DND-41 (cell line): Measurements from ENCODE around the gene TSPAN5.

Source experiments
- ATAC-seq: fragments of 200-7000 bp; cut with Tn5 transposase; 3 replicates; pipeline ENCODE4 v1.9.1; 2021; ENCODE audit warnings: low read depth; ENCODE audit not compliant: insufficient read depth
- DNase-seq: peaks from one replicate; pipeline ENCODE4 v3.0.0-alpha.2; 2020
- H2AFZ ChIP-seq: 2 replicates; pipeline ENCODE4 v1.6.0; 2012; ENCODE audit warnings: low read depth, low read length
- H3K27ac ChIP-seq: 2 replicates; pipeline ENCODE4 v1.5.1; 2012; ENCODE audit warnings: low read length, inconsistent platforms
- H3K27me3 ChIP-seq: fragments of 200-600 bp; sonication (generic); 2 replicates; pipeline ENCODE4 v1.6.0; 2012; ENCODE audit warnings: low read length, mild to moderate bottlenecking, inconsistent platforms; ENCODE audit not compliant: insufficient read depth, poor library complexity
- H3K36me3 ChIP-seq: 2 replicates; pipeline ENCODE4 v1.5.1; 2012; ENCODE audit warnings: low read length, inconsistent platforms; ENCODE audit not compliant: insufficient read depth
- H3K4me1 ChIP-seq: 2 replicates; pipeline ENCODE4 v1.5.1; 2012; ENCODE audit warnings: mild to moderate bottlenecking, low read length; ENCODE audit not compliant: insufficient read depth
- H3K4me2 ChIP-seq: 2 replicates; pipeline ENCODE4 v1.6.0; 2012; ENCODE audit warnings: mild to moderate bottlenecking, moderate library complexity, low read length, inconsistent platforms; ENCODE audit not compliant: insufficient read depth
- H3K4me3 ChIP-seq, 2 experiments: fragments of 200-600 bp in 1 of 2; shearing (Covaris generic) in 1 of 2; 2 replicates each; pipeline ENCODE4 v1.5.1; 2012 to 2016; ENCODE audit warnings: inconsistent platforms in 2 of 2, low read length in 2 of 2, mild to moderate bottlenecking in 2 of 2, low read depth in 1 of 2, moderate library complexity in 1 of 2
- H3K79me2 ChIP-seq: 2 replicates; pipeline ENCODE4 v1.6.0; 2012; ENCODE audit warnings: low read length, inconsistent platforms; ENCODE audit not compliant: insufficient read depth
- H3K9ac ChIP-seq: 2 replicates; pipeline ENCODE4 v1.6.0; 2012; ENCODE audit warnings: low read depth, mild to moderate bottlenecking, inconsistent platforms, low read length, moderate library complexity
- H3K9me3 ChIP-seq: 2 replicates; pipeline ENCODE4 v1.5.1; 2012; ENCODE audit warnings: low read length, moderate library complexity, mild to moderate bottlenecking, inconsistent platforms; ENCODE audit not compliant: insufficient read depth, severe bottlenecking
- H4K20me1 ChIP-seq: 2 replicates; pipeline ENCODE4 v1.6.0; 2012; ENCODE audit warnings: low read length; ENCODE audit not compliant: insufficient read depth
- EZH2 ChIP-seq: IDR thresholded peaks from 3 replicates; pipeline ENCODE4 v1.6.1; 2012; ENCODE audit warnings: borderline replicate concordance, low read depth, mild to moderate bottlenecking, moderate library complexity, low read length, inconsistent platforms; ENCODE audit not compliant: severe bottlenecking
- TF ChIP-seq, protein P1 (sequence below): IDR thresholded peaks from 2 replicates; pipeline ENCODE4 v1.5.1; 2012; ENCODE audit warnings: borderline replicate concordance, low read length, moderate library complexity, mild to moderate bottlenecking; ENCODE audit not compliant: poor library complexity, severe bottlenecking; ENCODE audit errors: extremely low read depth

TSPAN5 gene

DNA sequence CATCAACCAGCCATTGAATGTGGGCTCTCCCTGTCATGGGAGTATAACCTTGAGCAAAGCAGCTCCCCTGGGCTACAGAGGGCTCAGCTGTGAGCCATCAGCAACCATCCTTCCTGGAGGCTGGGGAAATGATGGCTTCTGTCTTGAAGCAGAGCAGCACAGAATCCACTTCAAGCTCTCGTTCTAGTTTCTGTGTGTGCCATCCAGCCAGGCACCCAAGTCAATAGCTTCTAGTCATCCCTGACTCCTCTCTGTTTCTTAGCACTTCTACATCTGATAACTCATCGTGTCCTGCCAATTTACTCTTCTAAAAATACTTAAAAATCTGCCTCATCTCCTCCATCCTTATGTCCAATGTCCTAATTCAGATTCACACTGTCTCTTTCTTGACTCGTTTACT, 42.2 kb upstream of the TSPAN5 start:
- DNase-seq = no peak
- no peak overlapping the region for H3K27ac ChIP-seq
- H3K9me3 ChIP-seq = peaks cover 21% of the 10 kb centered on the region
- H3K4me3 ChIP-seq = no peak overlapping the region
- no peaks in the 10 kb centered on the region for H3K79me2 ChIP-seq
- TF ChIP-seq, protein P1, sequence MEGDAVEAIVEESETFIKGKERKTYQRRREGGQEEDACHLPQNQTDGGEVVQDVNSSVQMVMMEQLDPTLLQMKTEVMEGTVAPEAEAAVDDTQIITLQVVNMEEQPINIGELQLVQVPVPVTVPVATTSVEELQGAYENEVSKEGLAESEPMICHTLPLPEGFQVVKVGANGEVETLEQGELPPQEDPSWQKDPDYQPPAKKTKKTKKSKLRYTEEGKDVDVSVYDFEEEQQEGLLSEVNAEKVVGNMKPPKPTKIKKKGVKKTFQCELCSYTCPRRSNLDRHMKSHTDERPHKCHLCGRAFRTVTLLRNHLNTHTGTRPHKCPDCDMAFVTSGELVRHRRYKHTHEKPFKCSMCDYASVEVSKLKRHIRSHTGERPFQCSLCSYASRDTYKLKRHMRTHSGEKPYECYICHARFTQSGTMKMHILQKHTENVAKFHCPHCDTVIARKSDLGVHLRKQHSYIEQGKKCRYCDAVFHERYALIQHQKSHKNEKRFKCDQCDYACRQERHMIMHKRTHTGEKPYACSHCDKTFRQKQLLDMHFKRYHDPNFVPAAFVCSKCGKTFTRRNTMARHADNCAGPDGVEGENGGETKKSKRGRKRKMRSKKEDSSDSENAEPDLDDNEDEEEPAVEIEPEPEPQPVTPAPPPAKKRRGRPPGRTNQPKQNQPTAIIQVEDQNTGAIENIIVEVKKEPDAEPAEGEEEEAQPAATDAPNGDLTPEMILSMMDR = no peak
- TF ChIP-seq EZH2 = no peak
- no peak overlapping the region for H2AFZ ChIP-seq
- H3K9ac ChIP-seq = no peak overlapping the region
- ATAC-seq = no peak
- H3K4me2 ChIP-seq = no peak overlapping the region
- H4K20me1 ChIP-seq = no peaks in the 10 kb centered on the region
- H3K27me3 ChIP-seq = no peaks in the 10 kb centered on the region
- H3K4me1 ChIP-seq = 0 out of 2 replicates have a peak, but pooled peaks cover 2% of the 10 kb centered on the region
- no peaks in the 10 kb centered on the region for H3K36me3 ChIP-seq

DNA sequence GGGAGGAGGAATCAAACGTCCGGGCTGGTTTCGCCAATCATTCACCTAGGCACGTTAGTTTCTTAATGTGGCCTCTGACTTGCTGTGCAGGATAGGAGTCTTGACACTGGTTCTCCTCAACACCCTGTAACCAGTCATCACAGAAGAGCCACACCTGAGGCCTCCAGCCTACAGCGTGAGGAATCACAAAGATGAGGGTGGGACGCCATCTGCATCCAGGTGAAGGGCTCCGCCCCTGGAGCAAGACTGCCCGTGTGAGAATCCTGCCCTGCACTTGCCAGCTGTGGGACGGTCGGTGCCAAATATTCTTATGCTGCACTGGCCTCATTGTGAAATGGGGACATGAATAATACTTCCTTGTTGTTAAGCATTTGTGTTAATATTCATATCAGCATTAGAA, 35.7 kb upstream of the TSPAN5 start:
- Histone ChIP-seq H2AFZ (no peak overlapping the region), H3K4me2 (no peak overlapping the region), H3K9me3 (peaks cover 8% of the 10 kb centered on the region), H3K9ac (no peak overlapping the region), H3K4me1 (peaks cover 14% of the 10 kb centered on the region), H4K20me1 (no peaks in the 10 kb centered on the region), H3K79me2 (no peaks in the 10 kb centered on the region), H3K27me3 (no peaks in the 10 kb centered on the region), H3K27ac (no peak overlapping the region), H3K36me3 (no peaks in the 10 kb centered on the region), H3K4me3 (no peak overlapping the region)
- DNase-seq (no peak), ATAC-seq (no peak)
- TF ChIP-seq EZH2 = no peak
- TF ChIP-seq, protein P1 = no peak

DNA sequence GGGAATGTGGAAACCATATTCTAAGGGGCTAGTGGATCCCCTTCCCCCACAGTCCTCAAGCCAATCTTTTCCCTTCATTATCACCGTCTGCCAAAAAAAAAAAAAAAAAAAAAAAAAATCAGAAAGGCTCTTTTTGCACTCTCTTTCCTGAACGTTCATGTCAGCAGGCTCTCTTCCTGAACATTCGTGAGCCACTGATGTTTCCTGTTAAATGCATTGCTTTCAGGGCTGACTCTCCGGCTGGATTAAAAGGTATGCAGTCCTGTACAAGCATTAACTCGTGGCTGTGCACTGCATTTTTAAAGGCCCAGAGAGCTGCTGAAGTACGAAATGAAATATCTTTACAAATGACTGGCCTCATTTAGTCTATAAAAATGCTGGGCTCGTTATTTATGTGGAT, 34.0 kb upstream of the TSPAN5 start:
- no peak for ATAC-seq

DNA sequence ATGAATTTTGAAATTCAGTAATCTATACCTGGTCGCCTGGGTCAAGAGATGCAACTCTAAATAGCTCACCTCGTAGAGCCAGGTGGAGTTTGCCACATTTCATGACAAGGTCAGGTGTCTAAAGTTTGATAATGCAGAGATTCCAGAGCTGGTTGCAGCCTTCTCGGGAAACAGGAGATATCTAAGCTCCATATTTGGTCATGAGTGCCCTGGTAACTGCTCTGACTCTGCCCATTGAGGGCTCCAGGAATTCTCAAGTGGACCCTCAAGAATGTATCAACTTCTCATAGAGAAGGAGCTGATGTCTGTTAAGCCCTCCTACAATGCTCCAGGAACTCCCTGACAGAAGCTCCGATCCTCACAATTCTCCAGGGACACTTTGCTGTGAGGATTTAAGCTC, 33.2 kb upstream of the TSPAN5 start:
- no peak overlapping the region for H3K27ac ChIP-seq
- TF ChIP-seq EZH2 = no peak
- TF ChIP-seq, protein P1 = no peak
- H3K36me3 ChIP-seq = no peaks in the 10 kb centered on the region
- H3K4me1 ChIP-seq = peaks cover 29% of the 10 kb centered on the region
- H3K4me2 ChIP-seq = no peak overlapping the region
- H3K4me3 ChIP-seq = no peak overlapping the region
- DNase-seq = no peak
- no peaks in the 10 kb centered on the region for H4K20me1 ChIP-seq
- H3K9me3 ChIP-seq = no peaks in the 10 kb centered on the region
- no peak overlapping the region for H2AFZ ChIP-seq
- no peaks in the 10 kb centered on the region for H3K79me2 ChIP-seq
- ATAC-seq = no peak
- no peak overlapping the region for H3K9ac ChIP-seq
- no peaks in the 10 kb centered on the region for H3K27me3 ChIP-seq

More for the DNA sequence above, 34.0 kb upstream of the TSPAN5 start:
- no peaks in the 10 kb centered on the region for H3K27me3 ChIP-seq
- no peak overlapping the region for H2AFZ ChIP-seq
- H4K20me1 ChIP-seq = no peaks in the 10 kb centered on the region
- H3K4me2 ChIP-seq = no peak overlapping the region
- DNase-seq = no peak
- no peaks in the 10 kb centered on the region for H3K79me2 ChIP-seq
- H3K4me1 ChIP-seq = peaks cover 29% of the 10 kb centered on the region
- H3K36me3 ChIP-seq = no peaks in the 10 kb centered on the region
- no peak overlapping the region for H3K9ac ChIP-seq
- H3K27ac ChIP-seq = no peak overlapping the region
- peaks cover 4% of the 10 kb centered on the region for H3K9me3 ChIP-seq
- H3K4me3 ChIP-seq = no peak overlapping the region
- TF ChIP-seq EZH2 = no peak
- TF ChIP-seq, protein P1 = no peak
